Ishikawa (cell line): ENCODE results near the gene EIF5AL1.
A peak's percentile ranks its signal among the peaks of the same experiment; 100 is the strongest.

Source experiments
- CEBPB ChIP-seq: IDR thresholded peaks from 2 replicates; pipeline ENCODE4 v1.6.1; 2012
- CREB1 ChIP-seq: IDR thresholded peaks from 2 replicates; pipeline ENCODE4 v1.6.1; 2012; ENCODE audit warnings: low read depth
- EGR1 ChIP-seq: IDR thresholded peaks from 2 replicates; pipeline ENCODE4 v1.6.1; 2012
- EP300 ChIP-seq: IDR thresholded peaks from 2 replicates; pipeline ENCODE4 v1.6.1; 2012; ENCODE audit warnings: borderline replicate concordance
- FOXM1 ChIP-seq: IDR thresholded peaks from 2 replicates; pipeline ENCODE4 v1.6.1; 2012; ENCODE audit warnings: low read depth, borderline replicate concordance
- MAX ChIP-seq: IDR thresholded peaks from 2 replicates; pipeline ENCODE4 v1.6.1; 2012
- NFIC ChIP-seq: IDR thresholded peaks from 2 replicates; pipeline ENCODE4 v1.6.1; 2012
- RAD21 ChIP-seq: IDR thresholded peaks from 2 replicates; pipeline ENCODE4 v1.6.1; 2012; ENCODE audit warnings: low read depth
- REST ChIP-seq: IDR thresholded peaks from 2 replicates; pipeline ENCODE4 v1.6.1; 2012; ENCODE audit warnings: low read depth, mild to moderate bottlenecking
- TAF1 ChIP-seq: IDR thresholded peaks from 2 replicates; pipeline ENCODE4 v1.6.1; 2012; ENCODE audit warnings: low read depth, mild to moderate bottlenecking
- TCF12 ChIP-seq: IDR thresholded peaks from 2 replicates; pipeline ENCODE4 v1.6.1; 2012; ENCODE audit warnings: low read depth
- TEAD4 ChIP-seq: IDR thresholded peaks from 2 replicates; pipeline ENCODE4 v1.6.1; 2012
- USF1 ChIP-seq: IDR thresholded peaks from 2 replicates; pipeline ENCODE4 v1.6.1; 2012
- YY1 ChIP-seq: IDR thresholded peaks from 2 replicates; pipeline ENCODE4 v1.6.1; 2012; ENCODE audit warnings: low read depth
- ZBTB7A ChIP-seq: IDR thresholded peaks from 2 replicates; pipeline ENCODE4 v1.6.1; 2012; ENCODE audit warnings: low read depth

The EIF5AL1 gene

GRCh38 chr10:79496896-79497295, 15.4 kb upstream of the EIF5AL1 start:
- TF ChIP-seq MAX = no peak
- TF ChIP-seq ZBTB7A = no peak
- TF ChIP-seq YY1 = no peak
- TF ChIP-seq TAF1 = no peak
- TF ChIP-seq USF1 = no peak
- TF ChIP-seq EGR1 = no peak
- no peak for TF ChIP-seq CREB1
- TF ChIP-seq NFIC = no peak
- TF ChIP-seq CEBPB = no peak
- TF ChIP-seq FOXM1 = no peak
- no peak for TF ChIP-seq TEAD4
- no peak for TF ChIP-seq TCF12
- TF ChIP-seq REST = no peak
- TF ChIP-seq EP300 = no peak
- TF ChIP-seq RAD21 = no peak

- TF ChIP-seq TCF12 = no peak
- TF ChIP-seq FOXM1 = no peak
- no peak for TF ChIP-seq RAD21
- no peak for TF ChIP-seq YY1
- TF ChIP-seq ZBTB7A = no peak
- no peak for TF ChIP-seq MAX
- no peak for TF ChIP-seq EP300
- TF ChIP-seq CEBPB = no peak
- TF ChIP-seq CREB1 = no peak
- TF ChIP-seq NFIC = no peak
- no peak for TF ChIP-seq USF1
- TF ChIP-seq REST = no peak
- no peak for TF ChIP-seq TEAD4
- no peak for TF ChIP-seq EGR1
- no peak for TF ChIP-seq TAF1
Observed at GRCh38 chr10:79498291-79498829, 14.0 kb upstream of the EIF5AL1 start.

GRCh38 chr10:79502561-79503309, 9.6 kb upstream of the EIF5AL1 start:
- TF ChIP-seq TEAD4 = no peak
- TF ChIP-seq RAD21 = peak; percentile 90

GRCh38 chr10:79505829-79506228, 6.5 kb upstream of the EIF5AL1 start:
- TF ChIP-seq YY1 (no peak), REST (no peak), CREB1 (no peak), USF1 (no peak)
